Neural cell (in vitro differentiated cells): ENCODE measurements around the gene CTNNB1. TPM values are rescaled to one million over a fixed set of nuclear protein-coding genes. Genes with fewer than 3 reads are reported as not detected.

Experiments
- H2AFZ ChIP-seq: fragments of 200-600, 300-800 bp; sonication (generic), shearing (Covaris generic); 2 replicates; pipeline ENCODE4 v1.6.0; 2014; ENCODE audit warnings: low read depth, mild to moderate bottlenecking, antibody characterized with exemption, low read length, moderate library complexity
- H3F3A ChIP-seq: fragments of 200-600 bp; shearing (Covaris generic); 2 replicates; pipeline ENCODE4 v1.6.1; 2016; ENCODE audit warnings: mild to moderate bottlenecking, moderate library complexity, mixed read lengths, antibody characterized with exemption, low read length; ENCODE audit not compliant: insufficient read depth, poor library complexity, severe bottlenecking
- H3K27ac ChIP-seq: fragments of 200-600, 300-800 bp; sonication (generic), shearing (Covaris generic); 2 replicates; pipeline ENCODE4 v1.5.1; 2014; ENCODE audit warnings: mild to moderate bottlenecking, low read length, moderate library complexity
- H3K27me3 ChIP-seq: fragments of 300-800, 200-600 bp; sonication (generic), shearing (Covaris generic); 2 replicates; pipeline ENCODE4 v1.6.0; 2014; ENCODE audit warnings: mild to moderate bottlenecking, low read depth, low read length, moderate library complexity; ENCODE audit not compliant: insufficient read depth
- H3K36me3 ChIP-seq: fragments of 300-800, 200-600 bp; sonication (generic), shearing (Covaris generic); 2 replicates; pipeline ENCODE4 v1.5.1; 2014; ENCODE audit warnings: mild to moderate bottlenecking, antibody characterized with exemption, low read length, moderate library complexity; ENCODE audit not compliant: insufficient read depth
- H3K4me2 ChIP-seq: fragments of 300-800, 200-600 bp; sonication (generic), shearing (Covaris generic); 2 replicates; pipeline ENCODE4 v1.6.0; 2014; ENCODE audit warnings: mild to moderate bottlenecking, low read length
- H3K4me3 ChIP-seq: fragments of 300-800, 200-600 bp; sonication (generic), shearing (Covaris generic); 2 replicates; pipeline ENCODE4 v1.5.1; 2014; ENCODE audit warnings: mild to moderate bottlenecking, low read length, moderate library complexity
- H3K79me2 ChIP-seq: fragments of 200-600 bp; shearing (Covaris generic); replicated peaks from 2 replicates; pipeline ENCODE4 v1.6.0; 2014; ENCODE audit warnings: mild to moderate bottlenecking, low read length, moderate library complexity; ENCODE audit not compliant: insufficient read depth
- H3K9ac ChIP-seq: fragments of 300-800, 200-600 bp; sonication (generic), shearing (Covaris generic); 2 replicates; pipeline ENCODE4 v1.6.1; 2016; ENCODE audit warnings: mild to moderate bottlenecking, low read length, mixed read lengths
- H3K9me2 ChIP-seq: fragments of 200-600 bp; shearing (Covaris generic); 2 replicates; pipeline ENCODE4 v1.6.1; 2016; ENCODE audit warnings: mild to moderate bottlenecking, low read length, mixed read lengths; ENCODE audit not compliant: insufficient read depth
- H3K9me3 ChIP-seq: fragments of 200-600, 300-800 bp; sonication (generic), shearing (Covaris generic); 2 replicates; pipeline ENCODE4 v1.6.1; 2016; ENCODE audit warnings: mild to moderate bottlenecking, mixed run types, low read length, moderate library complexity, mixed read lengths
- H4K20me1 ChIP-seq: fragments of 200-600 bp; shearing (Covaris generic); 2 replicates; pipeline ENCODE4 v1.6.1; 2016; ENCODE audit warnings: mild to moderate bottlenecking, mixed run types; ENCODE audit not compliant: insufficient read depth
- EP300 ChIP-seq: fragments of 450-650 bp; conservative IDR thresholded peaks from 2 replicates; pipeline ENCODE4 v1.6.1; 2014; ENCODE audit warnings: antibody characterized with exemption, mild to moderate bottlenecking, moderate library complexity; ENCODE audit not compliant: poor library complexity, severe bottlenecking
- EZH2 ChIP-seq: fragments of 200-600, 300-800 bp; shearing (Covaris generic), sonication (generic); IDR thresholded peaks from 2 replicates; pipeline ENCODE4 v1.6.1; 2014; ENCODE audit warnings: antibody characterized with exemption, low read length, borderline replicate concordance, mild to moderate bottlenecking; ENCODE audit not compliant: insufficient read depth, poor library complexity, severe bottlenecking
- MXI1 ChIP-seq: fragments of 450-650 bp; conservative IDR thresholded peaks from 2 replicates; pipeline ENCODE4 v1.6.1; 2014; ENCODE audit warnings: antibody characterized with exemption, mild to moderate bottlenecking; ENCODE audit not compliant: poor library complexity, severe bottlenecking
- POLR2AphosphoS5 ChIP-seq: IDR thresholded peaks from 2 replicates; pipeline ENCODE4 v1.6.1; 2012
- RAD21 ChIP-seq: fragments of 450-650 bp; conservative IDR thresholded peaks from 2 replicates; pipeline ENCODE4 v1.6.1; 2014; ENCODE audit warnings: antibody characterized with exemption, mild to moderate bottlenecking, moderate library complexity
- SMC3 ChIP-seq: fragments of 450-650 bp; conservative IDR thresholded peaks from 2 replicates; pipeline ENCODE4 v1.6.1; 2014; ENCODE audit warnings: antibody characterized with exemption, mild to moderate bottlenecking, moderate library complexity; ENCODE audit not compliant: poor library complexity
- TAF1 ChIP-seq: IDR thresholded peaks from 2 replicates; pipeline ENCODE4 v1.6.1; 2012; ENCODE audit warnings: low read depth
- polyA plus RNA-seq: library from polyadenylated mRNA; depleted of rRNA; stranded (reverse); fragments of >200 nt; gene quantifications from 2 replicates; pipeline ENCODE4 v1.2.3, GENCODE V29; 2014
- TF ChIP-seq, protein P1 (sequence below): fragments of 450-650 bp; IDR thresholded peaks from 2 replicates; pipeline ENCODE4 v1.5.1; 2014; ENCODE audit warnings: antibody characterized with exemption, mild to moderate bottlenecking, moderate library complexity; ENCODE audit not compliant: poor library complexity, severe bottlenecking
- TF ChIP-seq, protein P2 (sequence below): IDR thresholded peaks from 2 replicates; pipeline ENCODE4 v1.6.1; 2012; ENCODE audit warnings: borderline replicate concordance

CTNNB1 gene
- polyA plus RNA-seq, 1 donor from 2014 or later = 317 TPM

DNA sequence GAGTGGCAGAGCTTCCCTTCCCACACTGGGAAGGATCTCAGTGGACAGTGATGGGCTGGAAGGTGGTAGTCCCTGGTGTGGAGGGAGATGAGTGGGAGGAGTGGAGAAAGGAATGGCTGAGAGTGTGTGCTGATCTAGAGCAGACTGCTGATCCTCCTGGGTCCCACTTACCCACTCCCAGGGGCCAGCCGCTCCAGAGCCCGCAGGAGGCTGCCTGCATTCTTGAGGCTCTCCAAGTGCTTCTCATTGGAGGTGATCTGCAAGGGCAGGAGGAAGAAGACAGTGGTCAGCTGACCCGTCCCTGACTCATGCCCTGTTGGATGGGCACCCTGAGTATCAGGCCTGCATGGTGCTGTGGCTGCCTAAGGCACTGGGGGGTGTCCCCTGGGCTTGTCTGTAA is 50.0 kb downstream of the CTNNB1 start:
- no peaks in the 10 kb centered on the region for H3K79me2 ChIP-seq
- no peaks in the 10 kb centered on the region for H3K9me2 ChIP-seq
- TF ChIP-seq EP300 (no peak), POLR2AphosphoS5 (no peak), EZH2 (no peak), RAD21 (no peak), TAF1 (no peak), MXI1 (no peak)
- TF ChIP-seq, protein P1, sequence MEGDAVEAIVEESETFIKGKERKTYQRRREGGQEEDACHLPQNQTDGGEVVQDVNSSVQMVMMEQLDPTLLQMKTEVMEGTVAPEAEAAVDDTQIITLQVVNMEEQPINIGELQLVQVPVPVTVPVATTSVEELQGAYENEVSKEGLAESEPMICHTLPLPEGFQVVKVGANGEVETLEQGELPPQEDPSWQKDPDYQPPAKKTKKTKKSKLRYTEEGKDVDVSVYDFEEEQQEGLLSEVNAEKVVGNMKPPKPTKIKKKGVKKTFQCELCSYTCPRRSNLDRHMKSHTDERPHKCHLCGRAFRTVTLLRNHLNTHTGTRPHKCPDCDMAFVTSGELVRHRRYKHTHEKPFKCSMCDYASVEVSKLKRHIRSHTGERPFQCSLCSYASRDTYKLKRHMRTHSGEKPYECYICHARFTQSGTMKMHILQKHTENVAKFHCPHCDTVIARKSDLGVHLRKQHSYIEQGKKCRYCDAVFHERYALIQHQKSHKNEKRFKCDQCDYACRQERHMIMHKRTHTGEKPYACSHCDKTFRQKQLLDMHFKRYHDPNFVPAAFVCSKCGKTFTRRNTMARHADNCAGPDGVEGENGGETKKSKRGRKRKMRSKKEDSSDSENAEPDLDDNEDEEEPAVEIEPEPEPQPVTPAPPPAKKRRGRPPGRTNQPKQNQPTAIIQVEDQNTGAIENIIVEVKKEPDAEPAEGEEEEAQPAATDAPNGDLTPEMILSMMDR = no peak
- TF ChIP-seq, protein P2, sequence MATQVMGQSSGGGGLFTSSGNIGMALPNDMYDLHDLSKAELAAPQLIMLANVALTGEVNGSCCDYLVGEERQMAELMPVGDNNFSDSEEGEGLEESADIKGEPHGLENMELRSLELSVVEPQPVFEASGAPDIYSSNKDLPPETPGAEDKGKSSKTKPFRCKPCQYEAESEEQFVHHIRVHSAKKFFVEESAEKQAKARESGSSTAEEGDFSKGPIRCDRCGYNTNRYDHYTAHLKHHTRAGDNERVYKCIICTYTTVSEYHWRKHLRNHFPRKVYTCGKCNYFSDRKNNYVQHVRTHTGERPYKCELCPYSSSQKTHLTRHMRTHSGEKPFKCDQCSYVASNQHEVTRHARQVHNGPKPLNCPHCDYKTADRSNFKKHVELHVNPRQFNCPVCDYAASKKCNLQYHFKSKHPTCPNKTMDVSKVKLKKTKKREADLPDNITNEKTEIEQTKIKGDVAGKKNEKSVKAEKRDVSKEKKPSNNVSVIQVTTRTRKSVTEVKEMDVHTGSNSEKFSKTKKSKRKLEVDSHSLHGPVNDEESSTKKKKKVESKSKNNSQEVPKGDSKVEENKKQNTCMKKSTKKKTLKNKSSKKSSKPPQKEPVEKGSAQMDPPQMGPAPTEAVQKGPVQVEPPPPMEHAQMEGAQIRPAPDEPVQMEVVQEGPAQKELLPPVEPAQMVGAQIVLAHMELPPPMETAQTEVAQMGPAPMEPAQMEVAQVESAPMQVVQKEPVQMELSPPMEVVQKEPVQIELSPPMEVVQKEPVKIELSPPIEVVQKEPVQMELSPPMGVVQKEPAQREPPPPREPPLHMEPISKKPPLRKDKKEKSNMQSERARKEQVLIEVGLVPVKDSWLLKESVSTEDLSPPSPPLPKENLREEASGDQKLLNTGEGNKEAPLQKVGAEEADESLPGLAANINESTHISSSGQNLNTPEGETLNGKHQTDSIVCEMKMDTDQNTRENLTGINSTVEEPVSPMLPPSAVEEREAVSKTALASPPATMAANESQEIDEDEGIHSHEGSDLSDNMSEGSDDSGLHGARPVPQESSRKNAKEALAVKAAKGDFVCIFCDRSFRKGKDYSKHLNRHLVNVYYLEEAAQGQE = no peak
- H3K4me2 ChIP-seq = no peak overlapping the region
- H2AFZ ChIP-seq = no peak overlapping the region
- no peaks in the 10 kb centered on the region for H3K9me3 ChIP-seq
- H3K27me3 ChIP-seq = no peaks in the 10 kb centered on the region
- H3K36me3 ChIP-seq = peaks cover 13% of the 10 kb centered on the region
- no peaks in the 10 kb centered on the region for H4K20me1 ChIP-seq
- H3K27ac ChIP-seq = no peak overlapping the region
- no peak overlapping the region for H3K4me3 ChIP-seq
- no peak overlapping the region for H3K9ac ChIP-seq
- no peaks in the 10 kb centered on the region for H3F3A ChIP-seq

DNA sequence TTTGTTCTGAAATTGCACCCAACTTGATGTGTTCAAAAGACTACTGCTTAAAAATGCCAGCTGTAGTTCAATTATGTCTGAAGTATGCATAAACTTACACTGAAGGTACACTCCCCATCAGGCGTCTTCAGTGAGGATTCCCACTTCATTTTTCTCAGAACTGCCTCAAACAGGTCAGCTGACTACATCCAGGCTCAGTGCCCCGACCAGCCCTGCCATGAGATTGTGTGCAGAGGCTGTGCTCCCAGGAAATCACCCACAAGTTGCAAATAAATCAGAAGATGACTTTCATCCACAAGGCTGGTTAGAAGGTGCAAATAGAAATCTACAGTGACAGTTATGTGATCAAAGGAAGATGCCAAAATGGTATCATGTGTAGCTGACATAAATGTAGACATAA is 51.5 kb downstream of the CTNNB1 start:
- H3K27ac ChIP-seq = no peak overlapping the region
- TF ChIP-seq, protein P1 = no peak
- TF ChIP-seq EP300 = no peak
- TF ChIP-seq TAF1 = no peak
- TF ChIP-seq SMC3 = no peak
- TF ChIP-seq EZH2 = no peak
- TF ChIP-seq, protein P2 = no peak
- TF ChIP-seq POLR2AphosphoS5 = no peak
- TF ChIP-seq MXI1 = no peak
- no peak for TF ChIP-seq RAD21
- H3K9ac ChIP-seq = no peak overlapping the region
- no peak overlapping the region for H3K4me3 ChIP-seq
- H3K79me2 ChIP-seq = no peaks in the 10 kb centered on the region
- H2AFZ ChIP-seq = no peak overlapping the region
- H3F3A ChIP-seq = no peaks in the 10 kb centered on the region
- no peaks in the 10 kb centered on the region for H4K20me1 ChIP-seq
- no peak overlapping the region for H3K4me2 ChIP-seq
- H3K36me3 ChIP-seq = peaks cover 3% of the 10 kb centered on the region
- no peaks in the 10 kb centered on the region for H3K27me3 ChIP-seq
- no peaks in the 10 kb centered on the region for H3K9me2 ChIP-seq
- H3K9me3 ChIP-seq = no peaks in the 10 kb centered on the region
